Stimulated activated CD8-positive, alpha-beta memory T cell treated with anti-CD3 and anti-CD28 coated beads, Interleukin-7, amount 100 ng/mL, for 4 hours (primary cell): ENCODE results near the gene AGO1.
"Not testable (repeated sequence)": the region's sequence is repeated elsewhere in the genome, so short reads cannot be mapped to it uniquely, and the experiment has no call there.

Source experiments
- DNase-seq, 2 donors: peaks; one replicate each; pipeline ENCODE4 v3.0.0-alpha.2; 2020; ENCODE audit warnings: low read depth in 2 of 2

The AGO1 gene

GRCh38 chr1:35915693-35916092 lies 32.7 kb downstream of the AGO1 start:
- DNase-seq, result no peak

- DNase-seq, result no peak
These were observed 40.8 kb downstream of the AGO1 start for GRCh38 chr1:35923791-35924221.

GRCh38 chr1:35924838-35925237 lies 41.8 kb downstream of the AGO1 start:
- DNase-seq, result no peak

GRCh38 chr1:35925741-35926140 lies 42.7 kb downstream of the AGO1 start:
- no peak for DNase-seq

- DNase-seq, result no peak
These were observed 44.5 kb downstream of the AGO1 start for GRCh38 chr1:35927472-35927871.

GRCh38 chr1:35929730-35930592 lies 47.0 kb downstream of the AGO1 start:
- DNase-seq, result peak; percentile 10 to 16

GRCh38 chr1:35930593-35931445 lies 47.8 kb downstream of the AGO1 start, which contains the start of gene AGO3:
Gene AGO3 (plus strand): TSS chr1:35931105. CDS start chr1:35931427, 322 bp downstream.
- peak; percentile 75 to 88 for DNase-seq

GRCh38 chr1:35931446-35932157 lies 48.6 kb downstream of the AGO1 start:
- DNase-seq, result no peak

- no peak for DNase-seq
These were observed 49.2 kb downstream of the AGO1 start for GRCh38 chr1:35932158-35932636.

- no peak for DNase-seq
These were observed 49.9 kb downstream of the AGO1 start for GRCh38 chr1:35932941-35933340.

GRCh38 chr1:35935442-35936388 lies 52.7 kb downstream of the AGO1 start:
- DNase-seq, result no peak

- DNase-seq, result no peak
These were observed 53.8 kb downstream of the AGO1 start for GRCh38 chr1:35936838-35937237.

- DNase-seq, result no peak
These were observed 56.5 kb downstream of the AGO1 start for GRCh38 chr1:35939484-35939883.

GRCh38 chr1:35945327-35945726 lies 62.3 kb downstream of the AGO1 start:
- DNase-seq, result no peak

- DNase-seq, result no peak
These were observed 64.5 kb downstream of the AGO1 start for GRCh38 chr1:35947547-35947946.

GRCh38 chr1:35958558-35958957 lies 75.5 kb downstream of the AGO1 start:
- DNase-seq, result no peak

- DNase-seq, result no peak
These were observed 76.3 kb downstream of the AGO1 start for GRCh38 chr1:35959304-35959703.

GRCh38 chr1:35962952-35963351 lies 79.9 kb downstream of the AGO1 start:
- no peak for DNase-seq

GRCh38 chr1:35964277-35964676 lies 81.3 kb downstream of the AGO1 start:
- DNase-seq, result not testable (repeated sequence)

- no peak for DNase-seq
These were observed 85.4 kb downstream of the AGO1 start for GRCh38 chr1:35968396-35968795.

GRCh38 chr1:35971601-35972000 lies 88.6 kb downstream of the AGO1 start:
- DNase-seq, result no peak
